Esophagus squamous epithelium (tissue), 5 donors: ENCODE measurements around the gene ALAS2. TPM values are rescaled to one million over a fixed set of nuclear protein-coding genes. Genes with fewer than 3 reads are reported as not detected.

ENCODE experiments used
- DNase-seq: peaks from one replicate; lab custom pipeline; 2025; lab: John Stamatoyannopoulos, UW
- H3K27ac ChIP-seq, 4 donors: fragments of 200-600 bp; sonication (generic); one replicate each; pipeline ENCODE4 v1.5.1; 2016 to 2019; ENCODE audit warnings: mild to moderate bottlenecking in 1 of 4
- H3K27me3 ChIP-seq, 4 donors: fragments of 200-600 bp; sonication (generic); 1 replicate in 3 of 4; 2 replicates in 1 of 4; pipeline versions ENCODE4 v1.5.1 to v1.6.0; 2017 to 2021; ENCODE audit warnings: antibody characterized with exemption in 1 of 4
- H3K36me3 ChIP-seq, 3 donors: fragments of 200-600 bp; sonication (generic); one replicate each; pipeline ENCODE4 v1.5.1; 2016 to 2019
- H3K4me1 ChIP-seq, 3 donors: fragments of 200-600 bp; sonication (generic); one replicate each; pipeline ENCODE4 v1.5.1; 2017 to 2019
- H3K4me3 ChIP-seq, 4 donors: fragments of 200-600 bp; sonication (generic); 1 replicate in 3 of 4; 2 replicates in 1 of 4; pipeline ENCODE4 v1.5.1; 2016 to 2019; ENCODE audit warnings: mild to moderate bottlenecking in 2 of 4, moderate library complexity in 1 of 4
- H3K9me3 ChIP-seq, 3 donors: fragments of 200-600 bp; sonication (generic); one replicate each; pipeline ENCODE4 v1.5.1; 2016 to 2019
- POLR2A ChIP-seq, 4 donors: fragments of 450-650 bp; IDR thresholded peaks; one replicate each; pipeline ENCODE4 v1.6.1; 2017; ENCODE audit warnings: antibody characterized with exemption in 4 of 4, mild to moderate bottlenecking in 4 of 4, moderate library complexity in 3 of 4
- WGBS, 2 donors: methylation state at CpG; one replicate each; pipeline ENCODE4 v1.1.5; 2018; 5-methylcytosine and 5-hydroxymethylcytosine counted together
- intact Hi-C: fragments of 100-400 bp; cut with DNase I; formaldehyde crosslinking; loops from one replicate; pipeline ENCODE4 v1.15.0; 2022
- total RNA-seq, 4 donors: library from RNA; depleted of rRNA; stranded (reverse); fragments of >200 nt; gene quantifications; one replicate each; pipeline ENCODE4 v1.1.0, GENCODE V29; 2016
- TF ChIP-seq, protein P1 (sequence below), 6 experiments: fragments of 450-650 bp in 4 of 6; fragments of 200-600 bp in 2 of 6; sonication (generic) in 2 of 6; IDR thresholded peaks; one replicate each; pipeline ENCODE4 v1.5.1; 2016 to 2019; ENCODE audit warnings: antibody characterized with exemption in 6 of 6, mild to moderate bottlenecking in 4 of 6, moderate library complexity in 4 of 6
- donor health status: DM: yes; HTN: yes; CAD: no.

ALAS2 gene
- total RNA-seq, 4 donors from 2014 or later, result not detected

DNA sequence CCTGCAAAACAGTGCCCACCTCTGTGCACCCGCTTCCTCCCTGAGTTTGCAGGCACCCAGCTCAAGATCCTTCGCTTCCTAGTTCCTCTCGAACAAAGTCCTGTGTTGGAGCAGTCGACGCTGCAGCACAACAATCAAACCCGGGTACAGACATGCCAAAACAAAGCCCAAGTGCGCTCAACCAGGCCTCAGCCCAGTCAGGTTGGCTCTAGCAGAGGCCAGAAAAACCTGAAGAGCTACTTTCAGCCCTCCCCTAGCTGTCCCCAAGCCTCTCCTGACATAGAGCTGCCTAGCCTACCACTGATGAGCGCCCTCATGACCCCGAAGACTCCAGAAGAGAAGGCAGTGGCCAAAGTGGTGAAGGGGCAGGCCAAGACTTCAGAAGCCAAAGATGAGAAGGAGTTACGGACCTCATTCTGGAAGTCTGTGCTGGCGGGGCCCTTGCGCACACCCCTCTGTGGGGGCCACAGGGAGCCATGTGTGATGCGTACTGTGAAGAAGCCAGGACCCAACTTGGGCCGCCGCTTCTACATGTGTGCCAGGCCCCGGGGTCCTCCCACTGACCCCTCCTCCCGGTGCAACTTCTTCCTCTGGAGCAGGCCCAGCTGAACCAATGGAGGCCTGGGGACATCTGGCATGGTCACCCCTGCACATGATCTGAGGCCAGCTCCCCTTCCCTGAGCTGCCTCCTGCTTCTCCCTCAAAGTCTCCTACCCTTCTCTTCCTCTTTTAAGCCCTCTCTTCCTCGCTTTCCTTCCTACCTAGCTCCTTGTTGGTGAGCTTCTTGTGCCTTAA, 23.8 kb downstream of the ALAS2 start:
- intact Hi-C loops, result no loop called here
- 73% methylated on average over 1 to 10 of the region's 18 CpGs for WGBS, 2 donors
- H3K4me3 ChIP-seq, result no peak overlapping the region
- H3K36me3 ChIP-seq, result peaks cover 0 to 52% (median 0%) of the 10 kb centered on the region in 3 donors
- peaks cover 6 to 62% (median 10%) of the 10 kb centered on the region in 3 donors for H3K4me1 ChIP-seq
- no peak for DNase-seq
- no peak for TF ChIP-seq POLR2A (IDR thresholded peaks at IDR 0.05)
- TF ChIP-seq, protein P1, sequence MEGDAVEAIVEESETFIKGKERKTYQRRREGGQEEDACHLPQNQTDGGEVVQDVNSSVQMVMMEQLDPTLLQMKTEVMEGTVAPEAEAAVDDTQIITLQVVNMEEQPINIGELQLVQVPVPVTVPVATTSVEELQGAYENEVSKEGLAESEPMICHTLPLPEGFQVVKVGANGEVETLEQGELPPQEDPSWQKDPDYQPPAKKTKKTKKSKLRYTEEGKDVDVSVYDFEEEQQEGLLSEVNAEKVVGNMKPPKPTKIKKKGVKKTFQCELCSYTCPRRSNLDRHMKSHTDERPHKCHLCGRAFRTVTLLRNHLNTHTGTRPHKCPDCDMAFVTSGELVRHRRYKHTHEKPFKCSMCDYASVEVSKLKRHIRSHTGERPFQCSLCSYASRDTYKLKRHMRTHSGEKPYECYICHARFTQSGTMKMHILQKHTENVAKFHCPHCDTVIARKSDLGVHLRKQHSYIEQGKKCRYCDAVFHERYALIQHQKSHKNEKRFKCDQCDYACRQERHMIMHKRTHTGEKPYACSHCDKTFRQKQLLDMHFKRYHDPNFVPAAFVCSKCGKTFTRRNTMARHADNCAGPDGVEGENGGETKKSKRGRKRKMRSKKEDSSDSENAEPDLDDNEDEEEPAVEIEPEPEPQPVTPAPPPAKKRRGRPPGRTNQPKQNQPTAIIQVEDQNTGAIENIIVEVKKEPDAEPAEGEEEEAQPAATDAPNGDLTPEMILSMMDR (IDR thresholded peaks at IDR 0.05), result no peak
- peak overlapping the region; percentile 53 to 73 (median 58) for H3K27ac ChIP-seq
- H3K27me3 ChIP-seq, result no peaks in the 10 kb centered on the region
- H3K9me3 ChIP-seq, result no peaks in the 10 kb centered on the region

DNA sequence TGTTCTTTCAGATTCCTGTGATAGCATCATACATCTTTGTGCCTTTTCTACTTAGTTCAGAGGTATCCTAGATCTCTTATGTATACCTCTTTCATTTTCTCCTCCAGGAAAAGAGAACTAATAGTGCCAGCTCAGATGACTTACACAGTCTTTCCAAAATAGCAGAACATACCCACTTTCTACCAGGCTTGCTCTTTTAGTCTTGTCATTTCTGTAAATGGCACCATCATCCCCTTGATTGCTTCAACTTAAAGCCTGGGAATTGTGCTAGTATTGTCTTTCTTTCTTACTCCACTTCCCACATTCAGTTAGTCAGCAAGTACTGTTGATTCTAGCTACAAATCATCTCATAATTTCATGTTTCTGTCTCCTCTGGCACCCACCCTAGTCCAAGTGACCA, 25.5 kb downstream of the ALAS2 start:
- no peak overlapping the region for H3K4me3 ChIP-seq
- no peak for TF ChIP-seq POLR2A (IDR thresholded peaks at IDR 0.05)
- TF ChIP-seq, protein P1 (IDR thresholded peaks at IDR 0.05), result no peak
- no peaks in the 10 kb centered on the region for H3K9me3 ChIP-seq
- peaks cover 0 to 53% (median 0%) of the 10 kb centered on the region in 3 donors for H3K36me3 ChIP-seq
- intact Hi-C loops, result no loop called here
- peaks cover 6 to 75% (median 19%) of the 10 kb centered on the region in 3 donors for H3K4me1 ChIP-seq
- no peak for DNase-seq
- peak overlapping the region in 1 of 4 donors; percentile 58 for H3K27ac ChIP-seq
- H3K27me3 ChIP-seq, result no peaks in the 10 kb centered on the region

DNA sequence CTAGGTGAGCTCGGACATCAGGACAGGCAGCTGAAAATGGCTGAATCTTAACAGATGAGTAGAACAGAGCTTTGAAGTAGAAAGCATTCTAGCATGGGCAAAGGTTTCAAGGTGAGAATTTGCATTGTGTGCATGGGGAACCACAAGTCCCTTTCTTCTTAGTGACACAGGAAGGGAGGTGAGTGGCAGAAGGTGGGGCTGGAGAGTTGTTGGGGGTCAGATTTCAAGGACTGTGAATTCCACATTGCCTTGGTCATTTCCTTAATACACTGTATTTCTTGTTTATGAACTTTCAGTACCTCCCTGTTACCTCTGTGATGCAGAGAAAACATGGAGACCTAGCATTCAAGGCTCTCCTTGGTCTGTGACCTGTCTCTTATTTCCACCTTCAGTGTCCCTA, 26.5 kb downstream of the ALAS2 start:
- intact Hi-C loops, result no loop called here
- peaks cover 0 to 53% (median 0%) of the 10 kb centered on the region in 3 donors for H3K36me3 ChIP-seq
- TF ChIP-seq POLR2A (IDR thresholded peaks at IDR 0.05), result no peak
- TF ChIP-seq, protein P1 (IDR thresholded peaks at IDR 0.05), result no peak
- peaks cover 6 to 77% (median 19%) of the 10 kb centered on the region in 3 donors for H3K4me1 ChIP-seq
- H3K27me3 ChIP-seq, result no peaks in the 10 kb centered on the region
- WGBS, 2 donors, result no CpG with 5 or more reads among the region's 1 CpG
- H3K27ac ChIP-seq, result no peak overlapping the region
- no peak for DNase-seq
- H3K4me3 ChIP-seq, result no peak overlapping the region
- H3K9me3 ChIP-seq, result no peaks in the 10 kb centered on the region

DNA sequence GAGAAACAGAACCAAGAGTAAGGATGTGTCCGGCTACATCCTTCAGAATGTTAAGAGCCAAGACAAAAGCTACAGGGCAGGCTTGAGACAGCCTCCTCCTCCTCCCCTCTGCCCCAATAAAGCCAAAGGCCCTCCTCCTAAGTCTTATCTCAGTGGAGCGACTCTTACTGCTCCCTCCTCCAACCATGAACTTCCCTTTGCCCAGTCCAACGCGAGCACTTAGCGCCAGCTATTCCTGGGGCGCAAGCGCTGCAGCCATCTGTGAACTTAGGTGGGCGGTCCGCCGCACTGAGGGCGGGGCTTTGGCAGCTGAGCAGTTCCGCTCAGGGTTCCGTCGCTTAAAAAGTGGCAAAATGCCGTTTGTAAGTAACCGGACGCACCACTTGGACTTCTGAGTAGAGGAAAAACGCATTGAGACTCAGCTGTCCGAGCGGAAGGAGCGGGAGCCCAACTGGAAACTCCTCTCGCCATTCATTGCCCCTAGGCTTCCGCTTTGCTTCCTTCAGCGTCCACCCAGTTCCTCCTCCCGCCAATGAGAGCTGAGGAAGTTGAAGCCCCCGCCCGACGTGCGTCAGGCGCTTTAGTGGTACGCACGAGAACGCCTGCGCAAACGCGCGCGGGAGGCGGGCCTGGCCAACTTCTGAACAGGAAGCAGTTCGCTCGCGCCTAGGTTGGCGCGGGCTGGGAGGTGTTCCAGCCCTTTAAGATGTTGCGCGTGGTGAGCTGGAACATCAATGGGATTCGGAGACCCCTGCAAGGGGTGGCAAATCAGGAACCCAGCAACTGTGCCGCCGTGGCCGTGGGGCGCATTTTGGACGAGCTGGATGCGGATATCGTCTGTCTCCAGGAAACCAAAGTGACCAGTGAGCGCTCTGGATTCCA, 30.8 kb downstream of the ALAS2 start, which contains the start of gene APEX2:
TSS of gene APEX2 (plus strand) at position 647 of the 882 bp plus-strand sequence. CDS start at position 707, 60 bp downstream.
- H3K4me1 ChIP-seq, result peaks cover 0 to 39% (median 9%) of the 10 kb centered on the region in 3 donors
- H3K4me3 ChIP-seq, result peak within 1 kb of the TSS; percentile 49 to 69 (median 64)
- intact Hi-C loops, result no loop called here
- peaks cover 0 to 30% (median 0%) of the 10 kb centered on the region in 3 donors for H3K36me3 ChIP-seq
- DNase-seq, result peak; percentile 58
- no peaks in the 10 kb centered on the region for H3K27me3 ChIP-seq
- no peaks in the 10 kb centered on the region for H3K9me3 ChIP-seq
- WGBS, 2 donors, result 0 to 42% methylated on average over 9 to 35 of the region's 55 CpGs
- TF ChIP-seq POLR2A (IDR thresholded peaks at IDR 0.05), result peak in 3 of 4 donors; percentile 25 to 83 (median 50)
- TF ChIP-seq, protein P1 (IDR thresholded peaks at IDR 0.05), result no peak
- peak within 1 kb of the TSS; percentile 86 to 93 (median 92) for H3K27ac ChIP-seq
